ENCODE results near the gene BTG1.

The BTG1 gene

GRCh38 chr12:92138626-92139025 is 7.0 kb downstream of the BTG1 start:
- Histone ChIP-seq H3K79me2 (ENCODE audit: insufficient read depth, low read length) (peaks cover 100% of the 10 kb centered on the region), H3K9ac (ENCODE audit: low read length) (peak overlapping the region; percentile 77), H4K20me1 (ENCODE audit: insufficient read depth, low read length) (no peaks in the 10 kb centered on the region), H3K27ac (ENCODE audit: low read depth, low read length, poor library complexity, severe bottlenecking) (peak overlapping the region; percentile 83), H3K27me3 (ENCODE audit: insufficient read depth, low read length) (no peaks in the 10 kb centered on the region), H3K4me1 (ENCODE audit: insufficient read depth, low read length, severe bottlenecking) (peaks cover 88% of the 10 kb centered on the region), H3K4me3 (ENCODE audit: low read depth, low read length, poor library complexity, severe bottlenecking) (peak overlapping the region; percentile 90), H3K9me2 (ENCODE audit: low read depth, low read length) (no peaks in the 10 kb centered on the region), H3K4me2 (ENCODE audit: low read length) (peak overlapping the region; percentile 97), H3K36me3 (ENCODE audit: insufficient read depth, low read length) (peaks cover 76% of the 10 kb centered on the region), H3K9me3 (ENCODE audit: low read length) (no peaks in the 10 kb centered on the region), H2AFZ (ENCODE audit: low read length) (no peak overlapping the region), H3F3A (ENCODE audit: insufficient read depth, low read length) (no peaks in the 10 kb centered on the region; the same call in 1 of the 2 replicates)
- TF ChIP-seq, protein P1, sequence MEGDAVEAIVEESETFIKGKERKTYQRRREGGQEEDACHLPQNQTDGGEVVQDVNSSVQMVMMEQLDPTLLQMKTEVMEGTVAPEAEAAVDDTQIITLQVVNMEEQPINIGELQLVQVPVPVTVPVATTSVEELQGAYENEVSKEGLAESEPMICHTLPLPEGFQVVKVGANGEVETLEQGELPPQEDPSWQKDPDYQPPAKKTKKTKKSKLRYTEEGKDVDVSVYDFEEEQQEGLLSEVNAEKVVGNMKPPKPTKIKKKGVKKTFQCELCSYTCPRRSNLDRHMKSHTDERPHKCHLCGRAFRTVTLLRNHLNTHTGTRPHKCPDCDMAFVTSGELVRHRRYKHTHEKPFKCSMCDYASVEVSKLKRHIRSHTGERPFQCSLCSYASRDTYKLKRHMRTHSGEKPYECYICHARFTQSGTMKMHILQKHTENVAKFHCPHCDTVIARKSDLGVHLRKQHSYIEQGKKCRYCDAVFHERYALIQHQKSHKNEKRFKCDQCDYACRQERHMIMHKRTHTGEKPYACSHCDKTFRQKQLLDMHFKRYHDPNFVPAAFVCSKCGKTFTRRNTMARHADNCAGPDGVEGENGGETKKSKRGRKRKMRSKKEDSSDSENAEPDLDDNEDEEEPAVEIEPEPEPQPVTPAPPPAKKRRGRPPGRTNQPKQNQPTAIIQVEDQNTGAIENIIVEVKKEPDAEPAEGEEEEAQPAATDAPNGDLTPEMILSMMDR (IDR thresholded peaks at IDR 0.05; ENCODE audit: low read length), result no peak
- no peak for TF ChIP-seq EZH2 (IDR thresholded peaks at IDR 0.05; ENCODE audit: borderline replicate concordance, low read length)

DNA sequence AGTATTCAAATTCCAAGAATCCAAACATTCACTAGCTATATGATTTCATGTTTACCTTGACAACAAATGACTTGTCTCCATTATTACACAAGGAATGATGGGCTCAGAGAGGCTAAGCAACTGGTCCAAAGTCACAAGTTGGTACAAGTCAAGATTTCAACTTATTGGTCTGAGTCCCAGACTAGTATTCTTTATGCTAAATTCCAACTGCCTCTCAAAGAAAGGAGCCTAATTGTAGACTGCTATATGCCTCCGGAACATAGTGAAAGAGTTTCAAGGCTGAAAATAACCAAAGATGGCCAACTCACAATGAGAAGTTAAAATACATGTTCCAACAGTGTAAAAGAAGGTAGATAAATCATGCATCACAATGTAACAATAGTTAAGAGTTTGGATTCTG is 7.5 kb downstream of the BTG1 start:
- no peaks in the 10 kb centered on the region; the same call in 1 of the 2 replicates for H3F3A ChIP-seq (ENCODE audit: insufficient read depth, low read length)
- H3K79me2 ChIP-seq (ENCODE audit: insufficient read depth, low read length), result peaks cover 100% of the 10 kb centered on the region
- H2AFZ ChIP-seq (ENCODE audit: low read length), result no peak overlapping the region
- H3K4me1 ChIP-seq (ENCODE audit: insufficient read depth, low read length, severe bottlenecking), result peaks cover 88% of the 10 kb centered on the region
- no peaks in the 10 kb centered on the region for H3K9me3 ChIP-seq (ENCODE audit: low read length)
- H3K9me2 ChIP-seq (ENCODE audit: low read depth, low read length), result no peaks in the 10 kb centered on the region
- H3K4me3 ChIP-seq (ENCODE audit: low read depth, low read length, poor library complexity, severe bottlenecking), result peak overlapping the region; percentile 90
- H4K20me1 ChIP-seq (ENCODE audit: insufficient read depth, low read length), result no peaks in the 10 kb centered on the region
- no peaks in the 10 kb centered on the region for H3K27me3 ChIP-seq (ENCODE audit: insufficient read depth, low read length)
- no peak for TF ChIP-seq EZH2 (IDR thresholded peaks at IDR 0.05; ENCODE audit: borderline replicate concordance, low read length)
- TF ChIP-seq, protein P1 (IDR thresholded peaks at IDR 0.05; ENCODE audit: low read length), result no peak
- peaks cover 72% of the 10 kb centered on the region for H3K36me3 ChIP-seq (ENCODE audit: insufficient read depth, low read length)
- peak overlapping the region; percentile 97 for H3K4me2 ChIP-seq (ENCODE audit: low read length)
- peak overlapping the region; percentile 77 for H3K9ac ChIP-seq (ENCODE audit: low read length)
- H3K27ac ChIP-seq (ENCODE audit: low read depth, low read length, poor library complexity, severe bottlenecking), result peak overlapping the region; percentile 83

DNA sequence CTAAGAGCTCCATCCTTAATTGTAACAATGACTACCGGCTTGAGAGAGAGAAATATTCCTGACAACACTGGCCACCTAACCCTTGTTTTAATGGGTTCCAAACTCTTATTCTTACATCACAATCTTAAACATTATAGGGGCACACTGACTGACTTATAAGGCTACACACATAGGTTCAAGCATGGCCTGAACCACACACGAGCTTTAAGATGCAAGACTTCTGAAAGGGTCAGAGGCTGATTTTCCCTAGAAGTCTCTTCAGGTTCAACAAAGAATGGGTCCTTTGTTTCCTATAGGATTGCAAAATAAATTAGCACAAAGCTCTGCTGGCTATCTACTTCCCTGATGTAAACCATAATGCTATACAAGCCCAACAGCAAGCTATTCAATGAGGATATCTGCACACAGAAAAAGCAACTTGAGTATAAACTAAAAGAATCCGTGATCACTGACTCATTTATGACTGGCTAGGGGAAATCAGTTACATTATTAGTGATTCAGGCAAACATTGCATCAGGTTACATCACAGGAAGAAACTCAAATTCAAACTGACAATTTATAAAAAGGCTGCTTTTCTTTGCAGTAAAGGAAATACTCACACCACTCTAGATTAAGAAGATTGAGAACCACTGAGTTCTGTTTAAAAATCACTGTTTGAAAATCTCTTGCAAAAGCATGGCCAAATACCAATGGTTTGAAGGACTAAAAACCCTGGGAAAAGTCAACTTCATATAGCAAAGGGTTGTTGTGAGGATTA is 8.5 kb downstream of the BTG1 start:
- Histone ChIP-seq H3K36me3 (ENCODE audit: insufficient read depth, low read length) (peaks cover 62% of the 10 kb centered on the region), H3K4me3 (ENCODE audit: low read depth, low read length, poor library complexity, severe bottlenecking) (peak overlapping the region; percentile 90), H2AFZ (ENCODE audit: low read length) (no peak overlapping the region), H3K9ac (ENCODE audit: low read length) (peak overlapping the region; percentile 77), H3K4me2 (ENCODE audit: low read length) (peak overlapping the region; percentile 97), H3K4me1 (ENCODE audit: insufficient read depth, low read length, severe bottlenecking) (peaks cover 89% of the 10 kb centered on the region), H3F3A (ENCODE audit: insufficient read depth, low read length) (no peaks in the 10 kb centered on the region; the same call in 1 of the 2 replicates), H3K79me2 (ENCODE audit: insufficient read depth, low read length) (peaks cover 100% of the 10 kb centered on the region), H3K9me2 (ENCODE audit: low read depth, low read length) (no peaks in the 10 kb centered on the region), H3K9me3 (ENCODE audit: low read length) (no peaks in the 10 kb centered on the region), H3K27ac (ENCODE audit: low read depth, low read length, poor library complexity, severe bottlenecking) (peak overlapping the region; percentile 83), H3K27me3 (ENCODE audit: insufficient read depth, low read length) (no peaks in the 10 kb centered on the region), H4K20me1 (ENCODE audit: insufficient read depth, low read length) (no peaks in the 10 kb centered on the region)
- TF ChIP-seq EZH2 (IDR thresholded peaks at IDR 0.05; ENCODE audit: borderline replicate concordance, low read length), result no peak
- TF ChIP-seq, protein P1 (IDR thresholded peaks at IDR 0.05; ENCODE audit: low read length), result no peak
